CD8-positive, alpha-beta memory T cell (primary cell): ENCODE results near the gene CARF. TPM values are rescaled to one million over a fixed set of nuclear protein-coding genes. Genes with fewer than 3 reads are reported as not detected.
A peak's percentile ranks its signal among the peaks of the same experiment; 100 is the strongest.
"Not testable (repeated sequence)": the region's sequence is repeated elsewhere in the genome, so short reads cannot be mapped to it uniquely, and the experiment has no call there.

ENCODE experiments used
- CTCF ChIA-PET: fragments of 350-600 bp; sonication (Branson Sonifier 250); formaldehyde crosslinking; loops from one replicate; lab custom pipeline; 2021; ENCODE audit warnings: antibody characterized with exemption; lab: Charles Lee
- POLR2A ChIA-PET: fragments of 350-600 bp; sonication (Branson Sonifier 250); formaldehyde crosslinking; loops from one replicate; lab custom pipeline; 2021; ENCODE audit warnings: antibody characterized with exemption; lab: Charles Lee
- DNase-seq, 5 donors: peaks; one replicate each; pipeline versions ENCODE4 v3.0.0 to v3.0.0-alpha.2; 2020 to 2022; ENCODE audit warnings: mixed read lengths in 1 of 5
- H3K27ac ChIP-seq: one replicate; pipeline ENCODE4 v1.7.0; 2013; ENCODE audit warnings: low read depth, mild to moderate bottlenecking, low read length, moderate library complexity
- H3K27me3 ChIP-seq: 2 replicates; pipeline ENCODE4 v1.7.0; 2013; ENCODE audit warnings: low read length, mild to moderate bottlenecking; ENCODE audit not compliant: insufficient read depth, poor library complexity, severe bottlenecking
- H3K36me3 ChIP-seq: 2 replicates; pipeline ENCODE4 v1.7.0; 2013; ENCODE audit warnings: mild to moderate bottlenecking, low read length, moderate library complexity; ENCODE audit not compliant: insufficient read depth
- H3K4me1 ChIP-seq: 2 replicates; pipeline ENCODE4 v1.7.0; 2013; ENCODE audit warnings: mild to moderate bottlenecking, low read length, moderate library complexity; ENCODE audit not compliant: insufficient read depth
- H3K4me3 ChIP-seq: 2 replicates; pipeline ENCODE4 v1.7.0; 2013; ENCODE audit warnings: mild to moderate bottlenecking, low read length
- H3K9me3 ChIP-seq: 2 replicates; pipeline ENCODE4 v1.7.0; 2013; ENCODE audit warnings: mild to moderate bottlenecking, low read length
- H3K27ac Mint-ChIP-seq, 8 donors: one replicate each; pipeline ENCODE4 v1.8.0; 2020 to 2021; ENCODE audit warnings: mixed read lengths in 8 of 8, mild to moderate bottlenecking in 6 of 8, inconsistent platforms in 3 of 8, moderate library complexity in 3 of 8
- H3K27me3 Mint-ChIP-seq, 2 donors: one replicate each; pipeline ENCODE4 v1.8.0; 2020 to 2021; ENCODE audit warnings: mixed read lengths in 2 of 2, mild to moderate bottlenecking in 1 of 2, moderate library complexity in 1 of 2
- H3K36me3 Mint-ChIP-seq, 3 donors: one replicate each; pipeline ENCODE4 v1.8.0; 2020 to 2021; ENCODE audit warnings: mixed read lengths in 3 of 3, inconsistent platforms in 1 of 3, mild to moderate bottlenecking in 1 of 3
- H3K4me1 Mint-ChIP-seq, 3 donors: one replicate each; pipeline ENCODE4 v1.8.0; 2020 to 2021; ENCODE audit warnings: mixed read lengths in 3 of 3, inconsistent platforms in 1 of 3, mild to moderate bottlenecking in 1 of 3
- H3K4me3 Mint-ChIP-seq, 7 donors: one replicate each; pipeline ENCODE4 v1.8.0; 2020 to 2021; ENCODE audit warnings: mixed read lengths in 7 of 7, mild to moderate bottlenecking in 6 of 7, moderate library complexity in 4 of 7, inconsistent platforms in 2 of 7
- H3K9me3 Mint-ChIP-seq, 5 donors: one replicate each; pipeline ENCODE4 v1.8.0; 2020 to 2022; ENCODE audit warnings: mixed read lengths in 5 of 5, mild to moderate bottlenecking in 3 of 5, moderate library complexity in 2 of 5, inconsistent platforms in 1 of 5
- polyA plus RNA-seq: library from polyadenylated mRNA; unstranded; fragments of 300-500 nt; fragmentation: Illumina TruSeq; gene quantifications from one replicate; pipeline ENCODE4 v1.2.3, GENCODE V29; 2021
- total RNA-seq, 2 experiments: library from RNA; stranded (reverse); gene quantifications; one replicate each; pipeline ENCODE4 v1.2.3, GENCODE V29; 2021

Gene CARF
- total and polyA plus RNA-seq, 3 experiments from 2014 or later: 3.1 to 5.5 (median 4.2) TPM

DNA sequence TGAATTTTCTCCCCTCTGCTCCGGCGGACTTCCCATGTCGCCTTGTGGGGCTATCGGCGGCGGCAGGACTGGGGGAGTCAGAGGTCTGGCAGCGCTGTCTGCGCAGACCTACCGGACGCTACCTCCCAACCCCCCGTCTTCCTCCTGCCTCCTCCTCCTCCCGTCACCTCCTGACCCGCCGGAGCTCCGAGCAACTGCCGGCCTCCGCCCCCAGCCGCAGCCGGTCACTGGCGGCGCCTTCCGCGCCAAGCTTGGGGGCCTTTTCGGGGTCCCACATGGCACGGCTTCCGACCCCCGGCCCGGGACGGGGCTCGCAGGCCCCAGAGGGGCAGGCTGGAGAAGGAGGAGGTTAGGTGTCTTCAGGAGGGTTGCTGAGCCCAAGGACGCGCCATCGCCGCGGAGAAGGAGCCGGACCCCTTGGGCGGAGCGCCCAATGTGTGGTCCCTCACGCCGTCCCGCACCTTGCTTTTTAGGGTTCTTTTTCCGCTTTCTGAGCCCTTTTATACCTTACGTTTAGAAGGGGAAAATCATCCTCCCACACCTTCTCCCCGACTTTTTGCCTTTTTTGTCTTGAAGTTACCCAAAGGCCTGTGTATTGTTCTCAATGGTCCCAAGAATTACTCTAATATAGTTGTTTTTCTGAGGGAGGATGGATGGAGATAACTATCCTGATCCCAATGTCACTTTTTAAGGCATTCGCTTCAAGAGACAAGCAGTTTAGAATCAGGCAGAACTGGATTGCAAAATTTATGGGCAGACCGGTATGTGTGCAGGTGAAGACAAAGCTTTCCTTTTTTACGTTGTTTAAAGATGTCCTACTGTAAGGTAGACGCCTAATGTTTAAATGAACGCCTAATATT lies 497 bp downstream of the CARF start:
- H3K9me3 ChIP-seq, H3K27me3 Mint-ChIP-seq, H3K27me3 ChIP-seq, H3K36me3 ChIP-seq, H3K9me3 Mint-ChIP-seq: not testable (repeated sequence)
- peaks cover 25 to 47% (median 44%) of the 10 kb centered on the region in 3 donors for H3K4me1 Mint-ChIP-seq
- peaks cover 0 to 11% (median 0%) of the 10 kb centered on the region in 3 donors for H3K36me3 Mint-ChIP-seq
- H3K27ac ChIP-seq: peak overlapping the region; percentile 77
- H3K4me3 ChIP-seq: peak overlapping the region; percentile 95
- peak overlapping the region; percentile 95 to 100 (median 98) for H3K4me3 Mint-ChIP-seq
- H3K27ac Mint-ChIP-seq: peak overlapping the region; percentile 92 to 99 (median 98)
- ChIA-PET POLR2A (interaction anchor here (0.6 to 1.6 kb wide), 6 partner anchors 19 to 646 kb away, joined by 3 to 7 read pairs (median 4); partner anchors contain the start of genes CYP20A1, FAM117B and NBEAL1), CTCF (interaction anchor here (1.5 to 1.8 kb wide), 2 partner anchors 324 to 326 kb away, joined by 4 to 7 read pairs; partner anchors contain the start of gene CYP20A1)
- H3K4me1 ChIP-seq: peaks cover 11% of the 10 kb centered on the region
- peak in 2 of 5 donors; percentile 14 to 49 for DNase-seq

DNA sequence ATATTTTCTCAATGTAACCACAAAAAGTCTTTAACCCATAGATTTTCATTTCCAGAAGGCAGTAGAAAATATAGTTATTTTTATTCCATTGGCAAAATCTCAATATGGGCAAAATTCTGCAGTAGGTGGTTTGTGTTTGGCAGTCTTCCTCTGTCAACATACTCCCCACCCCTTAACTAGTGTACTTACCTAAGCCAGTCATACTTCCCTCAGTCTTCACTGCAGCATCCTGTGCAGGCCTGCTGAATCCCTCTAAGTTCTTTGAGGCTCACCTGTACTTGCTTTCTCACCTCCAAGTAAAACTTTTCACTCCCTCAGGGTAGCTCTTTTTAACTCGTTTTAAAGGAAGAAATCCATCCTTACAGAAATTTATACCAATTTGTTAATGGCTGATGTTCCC lies 6.8 kb downstream of the CARF start:
- Mint-ChIP-seq H3K27me3 (no peaks in the 10 kb centered on the region), H3K4me1 (peaks cover 0 to 3% (median 2%) of the 10 kb centered on the region in 3 donors), H3K27ac (peak overlapping the region in 1 of 8 donors; percentile 47), H3K9me3 (no peaks in the 10 kb centered on the region), H3K4me3 (no peak overlapping the region), H3K36me3 (peaks cover 4 to 32% (median 6%) of the 10 kb centered on the region in 3 donors)
- Histone ChIP-seq H3K4me1 (no peaks in the 10 kb centered on the region), H3K36me3 (no peaks in the 10 kb centered on the region), H3K4me3 (no peak overlapping the region), H3K9me3 (no peaks in the 10 kb centered on the region), H3K27me3 (no peaks in the 10 kb centered on the region), H3K27ac (no peak overlapping the region)
- ChIA-PET CTCF (no interaction called here), POLR2A (no interaction called here)
- no peak for DNase-seq

DNA sequence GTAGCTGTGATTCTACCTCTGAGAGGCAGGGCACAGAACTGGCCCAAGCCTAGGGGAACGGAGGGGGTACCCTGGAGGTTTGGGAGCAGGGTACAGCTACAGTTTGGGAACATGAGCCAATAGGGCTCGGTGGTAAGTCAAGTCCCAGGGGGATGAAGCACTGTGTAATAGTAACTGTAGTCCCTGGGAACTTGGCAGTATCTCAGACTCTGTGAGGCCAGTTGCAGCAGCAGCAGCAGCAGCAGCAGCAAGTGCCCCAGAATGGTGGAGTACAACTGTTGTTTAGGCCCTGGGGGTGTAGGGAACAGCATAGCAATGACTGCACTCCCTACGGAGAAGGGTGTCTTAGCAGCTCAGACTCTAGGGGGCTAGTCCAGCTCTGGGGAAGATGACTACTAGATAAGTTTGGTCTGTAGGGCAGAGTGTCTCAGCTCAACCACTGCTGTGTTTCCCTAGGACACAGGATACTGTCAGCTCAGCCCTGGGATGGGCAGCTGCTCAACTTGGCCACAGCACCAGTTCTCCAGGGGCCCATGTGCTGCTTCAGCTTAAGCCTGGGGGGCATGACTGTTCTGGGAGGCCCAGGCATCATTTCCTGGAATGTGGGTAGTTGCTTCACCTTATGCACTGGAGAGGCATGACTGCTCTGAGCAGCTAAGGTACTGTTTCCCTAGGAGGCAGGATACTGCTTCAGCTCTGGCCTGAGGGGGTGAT lies 20.5 kb downstream of the CARF start:
- Mint-ChIP-seq H3K27ac (peak overlapping the region in 1 of 8 donors; percentile 46), H3K9me3 (no peaks in the 10 kb centered on the region), H3K4me1 (peaks cover 0 to 4% (median 2%) of the 10 kb centered on the region in 3 donors), H3K4me3 (no peak overlapping the region), H3K36me3 (peaks cover 23 to 56% (median 26%) of the 10 kb centered on the region in 3 donors), H3K27me3 (no peaks in the 10 kb centered on the region)
- no peaks in the 10 kb centered on the region for H3K36me3 ChIP-seq
- H3K9me3 ChIP-seq: no peaks in the 10 kb centered on the region
- DNase-seq: no peak
- no peaks in the 10 kb centered on the region for H3K27me3 ChIP-seq
- H3K4me3 ChIP-seq: no peak overlapping the region
- ChIA-PET POLR2A (no interaction called here), CTCF (interaction anchor here (1.3 kb wide), 1 partner anchor 9 kb away, joined by 3 read pairs; no protein-coding TSS in a partner anchor)
- H3K4me1 ChIP-seq: no peaks in the 10 kb centered on the region
- H3K27ac ChIP-seq: no peak overlapping the region

DNA sequence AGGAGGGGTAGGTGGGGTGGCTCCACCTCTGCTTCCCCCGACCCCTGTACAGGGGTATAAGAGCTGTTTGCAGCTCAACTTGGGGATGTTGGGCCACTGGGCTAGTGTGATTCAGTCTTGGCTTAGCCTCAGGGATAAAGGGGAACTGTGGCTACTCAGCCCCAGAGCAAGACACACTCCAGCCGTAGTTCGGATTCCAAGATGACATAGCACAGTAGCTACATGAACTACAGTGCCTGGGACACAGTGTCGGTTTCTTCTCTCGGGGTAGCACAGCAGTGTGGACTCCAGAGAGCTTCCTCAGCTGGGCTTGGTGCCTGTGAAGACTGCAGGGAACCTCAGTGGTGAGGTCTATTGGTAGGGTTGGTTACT lies 21.1 kb downstream of the CARF start:
- DNase-seq: no peak
- Histone ChIP-seq H3K27ac (no peak overlapping the region), H3K36me3 (no peaks in the 10 kb centered on the region), H3K27me3 (no peaks in the 10 kb centered on the region), H3K4me1 (no peaks in the 10 kb centered on the region), H3K4me3 (no peak overlapping the region), H3K9me3 (no peaks in the 10 kb centered on the region)
- CTCF ChIA-PET: interaction anchor here (1.3 kb wide), 1 partner anchor 9 kb away, joined by 3 read pairs; no protein-coding TSS in a partner anchor
- Mint-ChIP-seq H3K9me3 (no peaks in the 10 kb centered on the region), H3K36me3 (peaks cover 23 to 54% (median 25%) of the 10 kb centered on the region in 3 donors), H3K27ac (no peak overlapping the region), H3K27me3 (no peaks in the 10 kb centered on the region), H3K4me1 (peaks cover 0 to 4% (median 2%) of the 10 kb centered on the region in 3 donors), H3K4me3 (no peak overlapping the region)
- POLR2A ChIA-PET: no interaction called here

DNA sequence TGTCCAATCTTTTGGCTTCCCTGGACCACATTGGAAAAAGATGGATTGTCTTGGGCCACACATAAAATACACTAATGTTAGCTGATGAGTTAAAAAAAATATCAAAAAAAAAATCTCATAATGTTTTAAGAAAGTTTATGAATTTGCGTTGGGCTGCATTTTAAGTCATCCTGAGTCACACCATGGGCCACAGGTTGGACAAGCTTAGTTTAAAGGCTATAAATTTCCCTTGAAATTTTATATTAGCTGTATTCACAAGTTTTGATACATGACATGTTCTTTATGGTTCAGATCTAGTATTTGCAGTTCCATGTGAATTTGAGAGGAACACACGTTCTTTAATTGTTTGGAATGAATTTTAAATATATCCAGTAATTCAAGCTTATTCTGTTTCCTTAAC lies 21.9 kb downstream of the CARF start:
- Histone ChIP-seq H3K27ac (no peak overlapping the region), H3K27me3 (no peaks in the 10 kb centered on the region), H3K4me3 (no peak overlapping the region), H3K4me1 (no peaks in the 10 kb centered on the region), H3K36me3 (no peaks in the 10 kb centered on the region), H3K9me3 (no peaks in the 10 kb centered on the region)
- H3K9me3 Mint-ChIP-seq: no peaks in the 10 kb centered on the region
- no peak overlapping the region for H3K27ac Mint-ChIP-seq
- POLR2A ChIA-PET: no interaction called here
- peaks cover 0 to 4% (median 2%) of the 10 kb centered on the region in 3 donors for H3K4me1 Mint-ChIP-seq
- peaks cover 25 to 54% (median 28%) of the 10 kb centered on the region in 3 donors for H3K36me3 Mint-ChIP-seq
- CTCF ChIA-PET: interaction anchor here (0.5 to 1.3 kb wide), 2 partner anchors 8 to 406 kb away, joined by 3 read pairs; no protein-coding TSS in a partner anchor
- DNase-seq: no peak
- H3K4me3 Mint-ChIP-seq: no peak overlapping the region
- no peaks in the 10 kb centered on the region for H3K27me3 Mint-ChIP-seq

DNA sequence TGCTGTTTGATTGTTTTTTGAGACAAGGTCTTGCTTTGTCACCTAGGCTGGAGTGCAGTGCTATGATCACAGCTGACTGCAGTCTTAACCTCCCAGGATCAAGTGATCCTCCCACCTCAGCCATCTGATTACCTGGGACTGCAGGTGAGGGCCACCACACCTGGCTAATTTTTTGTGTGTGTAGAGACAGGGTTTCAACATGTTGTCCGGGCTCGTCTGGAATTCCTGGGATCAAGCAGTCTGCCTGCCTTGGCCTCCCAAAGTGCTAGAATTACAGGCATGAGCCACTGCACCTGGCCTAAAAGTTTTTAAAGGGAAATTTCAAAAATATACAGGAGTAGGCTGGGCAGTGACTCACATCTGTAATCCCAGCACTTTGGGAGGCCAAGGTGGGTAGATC lies 22.4 kb downstream of the CARF start:
- Histone ChIP-seq H3K36me3 (no peaks in the 10 kb centered on the region), H3K4me1 (no peaks in the 10 kb centered on the region), H3K4me3 (no peak overlapping the region), H3K27me3 (no peaks in the 10 kb centered on the region), H3K9me3 (no peaks in the 10 kb centered on the region), H3K27ac (no peak overlapping the region)
- no peak overlapping the region for H3K27ac Mint-ChIP-seq
- peaks cover 26 to 49% (median 28%) of the 10 kb centered on the region in 3 donors for H3K36me3 Mint-ChIP-seq
- H3K9me3 Mint-ChIP-seq: no peaks in the 10 kb centered on the region
- ChIA-PET POLR2A (no interaction called here), CTCF (interaction anchor here (0.5 kb wide), 1 partner anchor 405 kb away, joined by 3 read pairs; no protein-coding TSS in a partner anchor)
- H3K27me3 Mint-ChIP-seq: no peaks in the 10 kb centered on the region
- peaks cover 0 to 4% (median 2%) of the 10 kb centered on the region in 3 donors for H3K4me1 Mint-ChIP-seq
- DNase-seq: no peak
- H3K4me3 Mint-ChIP-seq: no peak overlapping the region

DNA sequence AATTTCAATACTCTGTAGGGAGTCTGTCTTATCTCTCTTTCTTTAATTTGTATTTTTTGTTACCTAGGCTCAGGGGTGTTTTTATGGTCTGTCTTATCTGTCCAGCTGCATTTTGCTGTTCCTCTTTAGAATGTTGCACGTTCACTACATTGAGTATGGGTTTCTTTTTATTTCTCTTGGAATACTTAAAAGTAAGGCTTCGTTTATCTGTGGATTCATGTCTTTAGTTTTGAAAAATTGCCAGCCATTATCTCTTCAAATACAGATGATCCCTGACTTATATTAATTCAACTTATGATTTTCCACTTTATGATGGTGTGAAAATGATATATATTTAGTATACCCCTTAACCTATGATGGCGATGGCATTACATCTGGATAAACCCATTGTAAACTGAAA lies 26.9 kb downstream of the CARF start:
- Histone ChIP-seq H3K9me3 (no peaks in the 10 kb centered on the region), H3K4me1 (no peaks in the 10 kb centered on the region), H3K4me3 (no peak overlapping the region), H3K36me3 (no peaks in the 10 kb centered on the region), H3K27ac (no peak overlapping the region), H3K27me3 (no peaks in the 10 kb centered on the region)
- no peak overlapping the region for H3K4me3 Mint-ChIP-seq
- H3K27ac Mint-ChIP-seq: no peak overlapping the region
- H3K36me3 Mint-ChIP-seq: peaks cover 16 to 48% (median 16%) of the 10 kb centered on the region in 3 donors
- H3K27me3 Mint-ChIP-seq: no peaks in the 10 kb centered on the region
- ChIA-PET POLR2A (no interaction called here), CTCF (no interaction called here)
- no peak for DNase-seq
- H3K9me3 Mint-ChIP-seq: no peaks in the 10 kb centered on the region
- H3K4me1 Mint-ChIP-seq: no peaks in the 10 kb centered on the region
